Parathyroid adenoma (tissue), 2 donors: Measurements from ENCODE around the gene SLC44A5.

Experiments
- H2AFZ ChIP-seq: fragments of 300-600 bp; sonication (generic); one replicate; pipeline ENCODE4 v1.7.0; 2017; ENCODE audit warnings: antibody characterized with exemption, mild to moderate bottlenecking
- H3K27ac ChIP-seq: fragments of 300-600 bp; sonication (generic); one replicate; pipeline ENCODE4 v1.7.0; 2017
- H3K27me3 ChIP-seq: fragments of 300-600 bp; sonication (generic); one replicate; pipeline ENCODE4 v1.7.0; 2017; ENCODE audit warnings: low read length; ENCODE audit not compliant: control insufficient read depth, insufficient read depth
- H3K36me3 ChIP-seq: fragments of 300-600 bp; sonication (generic); one replicate; pipeline ENCODE4 v1.7.0; 2017; ENCODE audit warnings: low read length; ENCODE audit not compliant: control insufficient read depth, insufficient read depth
- H3K4me1 ChIP-seq: fragments of 300-600 bp; sonication (generic); one replicate; pipeline ENCODE4 v1.7.0; 2017; ENCODE audit warnings: control low read depth
- H3K4me2 ChIP-seq: fragments of 300-600 bp; sonication (generic); one replicate; pipeline ENCODE4 v1.7.0; 2017; ENCODE audit warnings: low read length
- H3K4me3 ChIP-seq: fragments of 300-600 bp; sonication (generic); one replicate; pipeline ENCODE4 v1.7.0; 2017; ENCODE audit warnings: low read depth, low read length
- H3K79me2 ChIP-seq: fragments of 300-600 bp; sonication (generic); one replicate; pipeline ENCODE4 v1.7.0; 2017; ENCODE audit warnings: control low read depth
- H3K9ac ChIP-seq: fragments of 300-600 bp; sonication (generic); one replicate; pipeline ENCODE4 v1.7.0; 2017; ENCODE audit warnings: mild to moderate bottlenecking
- H3K9me3 ChIP-seq: fragments of 300-600 bp; sonication (generic); one replicate; pipeline ENCODE4 v1.7.0; 2017; ENCODE audit warnings: low read length; ENCODE audit not compliant: control insufficient read depth
- TF ChIP-seq, protein P1 (sequence below): fragments of 300-600 bp; sonication (generic); IDR thresholded peaks from one replicate; pipeline ENCODE4 v1.7.0; 2017; ENCODE audit warnings: antibody characterized with exemption, mild to moderate bottlenecking
- donor health status: primary hyperparathyroidism.

Gene SLC44A5

GRCh38 chr1:75438355-75438754 is 172.6 kb downstream of the SLC44A5 start:
- Histone ChIP-seq H3K4me1 (no peaks in the 10 kb centered on the region), H3K4me3 (no peak overlapping the region), H3K79me2 (no peaks in the 10 kb centered on the region), H3K27me3 (no peaks in the 10 kb centered on the region), H3K9ac (no peak overlapping the region), H3K27ac (no peak overlapping the region), H3K4me2 (no peak overlapping the region), H3K36me3 (no peaks in the 10 kb centered on the region), H2AFZ (no peak overlapping the region), H3K9me3 (no peaks in the 10 kb centered on the region)
- TF ChIP-seq, protein P1, sequence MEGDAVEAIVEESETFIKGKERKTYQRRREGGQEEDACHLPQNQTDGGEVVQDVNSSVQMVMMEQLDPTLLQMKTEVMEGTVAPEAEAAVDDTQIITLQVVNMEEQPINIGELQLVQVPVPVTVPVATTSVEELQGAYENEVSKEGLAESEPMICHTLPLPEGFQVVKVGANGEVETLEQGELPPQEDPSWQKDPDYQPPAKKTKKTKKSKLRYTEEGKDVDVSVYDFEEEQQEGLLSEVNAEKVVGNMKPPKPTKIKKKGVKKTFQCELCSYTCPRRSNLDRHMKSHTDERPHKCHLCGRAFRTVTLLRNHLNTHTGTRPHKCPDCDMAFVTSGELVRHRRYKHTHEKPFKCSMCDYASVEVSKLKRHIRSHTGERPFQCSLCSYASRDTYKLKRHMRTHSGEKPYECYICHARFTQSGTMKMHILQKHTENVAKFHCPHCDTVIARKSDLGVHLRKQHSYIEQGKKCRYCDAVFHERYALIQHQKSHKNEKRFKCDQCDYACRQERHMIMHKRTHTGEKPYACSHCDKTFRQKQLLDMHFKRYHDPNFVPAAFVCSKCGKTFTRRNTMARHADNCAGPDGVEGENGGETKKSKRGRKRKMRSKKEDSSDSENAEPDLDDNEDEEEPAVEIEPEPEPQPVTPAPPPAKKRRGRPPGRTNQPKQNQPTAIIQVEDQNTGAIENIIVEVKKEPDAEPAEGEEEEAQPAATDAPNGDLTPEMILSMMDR: no peak

DNA sequence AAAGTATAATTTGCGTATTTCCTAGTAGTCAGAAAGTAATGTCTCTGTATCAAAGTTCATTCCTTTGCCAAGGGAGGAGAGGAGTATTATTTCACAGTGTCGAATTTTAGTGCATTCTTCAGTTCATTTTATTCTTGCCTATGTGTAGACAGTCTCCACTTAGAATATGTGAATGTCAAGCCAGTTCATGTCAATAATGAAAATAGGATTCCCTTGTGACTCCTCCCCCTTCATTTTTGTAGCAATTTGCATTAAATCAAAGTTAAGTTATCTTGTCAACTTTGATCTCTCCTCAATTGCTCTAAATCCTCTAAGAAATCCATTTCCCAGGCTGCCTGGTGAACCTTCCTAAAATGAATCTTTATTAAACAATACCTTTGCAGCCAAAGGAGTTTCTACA is 179.1 kb downstream of the SLC44A5 start:
- H3K4me2 ChIP-seq: no peak overlapping the region
- TF ChIP-seq, protein P1: no peak
- H2AFZ ChIP-seq: no peak overlapping the region
- H3K27me3 ChIP-seq: no peaks in the 10 kb centered on the region
- H3K4me1 ChIP-seq: no peaks in the 10 kb centered on the region
- no peaks in the 10 kb centered on the region for H3K9me3 ChIP-seq
- H3K79me2 ChIP-seq: no peaks in the 10 kb centered on the region
- no peak overlapping the region for H3K4me3 ChIP-seq
- no peak overlapping the region for H3K9ac ChIP-seq
- no peak overlapping the region for H3K27ac ChIP-seq
- no peaks in the 10 kb centered on the region for H3K36me3 ChIP-seq

DNA sequence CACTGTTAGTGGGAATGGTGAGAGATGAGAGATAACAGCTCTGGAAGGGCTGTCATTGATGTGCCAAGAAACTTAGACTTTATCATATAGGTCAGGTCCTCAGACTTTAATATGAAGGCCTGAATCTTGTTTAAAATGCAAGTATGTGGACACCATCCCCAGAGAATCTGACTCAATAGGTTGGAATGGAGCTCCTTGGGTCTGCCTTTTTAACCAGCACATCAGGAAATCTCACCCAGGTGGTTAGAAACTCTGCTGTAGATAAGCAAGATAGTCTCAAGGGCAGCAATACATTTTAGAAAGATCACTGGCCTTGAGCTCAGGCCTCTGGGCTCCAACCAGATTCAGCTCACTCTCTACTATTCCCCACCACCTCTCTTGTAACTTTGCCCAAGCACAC is 180.4 kb downstream of the SLC44A5 start:
- Histone ChIP-seq H3K9ac (no peak overlapping the region), H2AFZ (no peak overlapping the region), H3K4me3 (no peak overlapping the region), H3K36me3 (no peaks in the 10 kb centered on the region), H3K9me3 (no peaks in the 10 kb centered on the region), H3K27me3 (no peaks in the 10 kb centered on the region), H3K27ac (no peak overlapping the region), H3K79me2 (no peaks in the 10 kb centered on the region), H3K4me2 (no peak overlapping the region), H3K4me1 (no peaks in the 10 kb centered on the region)
- TF ChIP-seq, protein P1: no peak

- Histone ChIP-seq H3K27me3 (no peaks in the 10 kb centered on the region), H2AFZ (no peak overlapping the region), H3K4me3 (no peak overlapping the region), H3K36me3 (no peaks in the 10 kb centered on the region), H3K9me3 (no peaks in the 10 kb centered on the region), H3K4me1 (no peaks in the 10 kb centered on the region), H3K4me2 (no peak overlapping the region), H3K27ac (no peak overlapping the region), H3K9ac (no peak overlapping the region), H3K79me2 (no peaks in the 10 kb centered on the region)
- TF ChIP-seq, protein P1: no peak
Measured at GRCh38 chr1:75426688-75427087, 184.2 kb downstream of the SLC44A5 start.

DNA sequence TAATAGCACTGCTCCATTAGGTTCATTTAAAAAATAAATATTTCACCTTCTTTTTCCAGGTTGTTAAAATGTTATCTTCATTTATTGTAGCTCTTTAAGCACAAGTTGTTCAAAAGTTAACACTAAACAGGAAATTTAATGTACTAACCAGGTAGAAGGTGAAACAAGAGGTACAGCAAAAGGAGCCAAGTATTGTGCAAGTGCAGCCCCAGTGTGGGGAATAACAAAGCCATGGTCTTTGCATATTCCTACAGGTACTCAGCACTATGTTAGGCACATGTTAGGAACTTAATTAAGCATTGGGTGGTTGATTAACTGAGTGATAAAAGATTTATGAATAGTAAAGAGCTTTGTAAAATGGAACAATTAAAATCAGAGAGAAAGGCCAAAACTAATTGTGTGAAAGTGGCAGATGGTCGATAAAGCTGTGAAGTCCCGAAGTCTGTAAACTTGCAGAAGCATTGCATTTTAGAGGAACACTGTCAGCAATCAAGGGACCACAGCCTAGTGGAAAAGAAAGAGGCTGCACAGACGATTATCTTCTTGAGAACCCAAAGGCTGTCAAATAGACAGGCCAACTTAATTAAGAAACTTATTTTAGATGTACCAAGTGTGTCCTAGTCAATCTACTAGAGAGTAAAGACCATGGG is 185.8 kb downstream of the SLC44A5 start:
- Histone ChIP-seq H3K9ac (no peak overlapping the region), H3K27ac (no peak overlapping the region), H3K79me2 (no peaks in the 10 kb centered on the region), H3K9me3 (no peaks in the 10 kb centered on the region), H3K27me3 (no peaks in the 10 kb centered on the region), H3K4me3 (no peak overlapping the region), H3K4me2 (no peak overlapping the region), H3K4me1 (no peaks in the 10 kb centered on the region), H3K36me3 (no peaks in the 10 kb centered on the region), H2AFZ (no peak overlapping the region)
- TF ChIP-seq, protein P1: no peak
